ENCODE measurements around the gene DOCK4. TPM values are rescaled to one million over a fixed set of nuclear protein-coding genes. Genes with fewer than 3 reads are reported as not detected.

The DOCK4 gene
- total RNA-seq, 1 donor from 2014 or later: 4.5 TPM

DNA sequence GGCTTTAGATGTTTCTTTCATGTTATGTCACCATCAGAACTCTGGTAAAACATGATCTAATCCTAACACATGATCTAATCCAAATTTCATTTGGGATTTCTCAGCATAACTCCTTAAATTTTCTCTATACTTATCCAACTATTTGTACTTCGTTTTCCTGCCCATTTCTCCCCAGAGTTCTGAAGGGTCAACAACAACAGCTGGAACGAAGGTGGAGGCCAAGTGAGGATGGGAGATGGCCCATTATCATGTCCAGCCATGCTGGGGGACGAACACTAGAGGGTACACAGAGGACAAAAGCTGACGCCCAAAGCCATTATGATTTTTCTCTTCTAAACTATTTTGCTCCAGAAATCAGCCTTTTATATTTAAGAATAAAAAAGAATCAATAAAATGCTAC, 185.4 kb downstream of the DOCK4 start:
- TF ChIP-seq, protein P1, sequence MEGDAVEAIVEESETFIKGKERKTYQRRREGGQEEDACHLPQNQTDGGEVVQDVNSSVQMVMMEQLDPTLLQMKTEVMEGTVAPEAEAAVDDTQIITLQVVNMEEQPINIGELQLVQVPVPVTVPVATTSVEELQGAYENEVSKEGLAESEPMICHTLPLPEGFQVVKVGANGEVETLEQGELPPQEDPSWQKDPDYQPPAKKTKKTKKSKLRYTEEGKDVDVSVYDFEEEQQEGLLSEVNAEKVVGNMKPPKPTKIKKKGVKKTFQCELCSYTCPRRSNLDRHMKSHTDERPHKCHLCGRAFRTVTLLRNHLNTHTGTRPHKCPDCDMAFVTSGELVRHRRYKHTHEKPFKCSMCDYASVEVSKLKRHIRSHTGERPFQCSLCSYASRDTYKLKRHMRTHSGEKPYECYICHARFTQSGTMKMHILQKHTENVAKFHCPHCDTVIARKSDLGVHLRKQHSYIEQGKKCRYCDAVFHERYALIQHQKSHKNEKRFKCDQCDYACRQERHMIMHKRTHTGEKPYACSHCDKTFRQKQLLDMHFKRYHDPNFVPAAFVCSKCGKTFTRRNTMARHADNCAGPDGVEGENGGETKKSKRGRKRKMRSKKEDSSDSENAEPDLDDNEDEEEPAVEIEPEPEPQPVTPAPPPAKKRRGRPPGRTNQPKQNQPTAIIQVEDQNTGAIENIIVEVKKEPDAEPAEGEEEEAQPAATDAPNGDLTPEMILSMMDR (IDR thresholded peaks at IDR 0.05; ENCODE audit: insufficient read depth, low read length, severe bottlenecking): no peak
- Histone ChIP-seq H3K36me3 (ENCODE audit: control insufficient read depth, insufficient read depth, low read length) (no peaks in the 10 kb centered on the region), H3K27me3 (ENCODE audit: control insufficient read depth, insufficient read depth, low read length) (no peaks in the 10 kb centered on the region), H3K4me3 (ENCODE audit: low read depth, low read length) (no peak overlapping the region)
- FAIRE-seq (no peak), DNase-seq (ENCODE audit: low read depth) (no peak)

DNA sequence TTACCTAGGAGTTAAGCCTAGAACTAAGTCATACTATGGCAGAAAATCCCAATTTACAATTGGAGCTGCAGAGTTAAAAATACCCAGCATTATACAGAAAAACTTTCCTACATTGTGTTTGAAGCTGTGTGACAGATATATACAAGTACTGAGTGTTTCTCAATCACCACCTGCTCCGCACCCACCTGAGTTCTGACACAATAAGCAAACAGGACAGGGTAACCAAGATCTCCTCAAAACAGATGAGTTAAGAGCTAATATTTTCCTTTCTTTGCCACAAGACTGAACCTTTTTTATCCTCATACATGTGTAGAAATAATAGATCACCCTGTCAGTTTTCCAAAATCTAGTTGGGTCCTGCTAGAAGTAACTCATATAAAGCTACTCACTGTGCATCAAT, 186.3 kb downstream of the DOCK4 start:
- H3K36me3 ChIP-seq (ENCODE audit: control insufficient read depth, insufficient read depth, low read length): no peaks in the 10 kb centered on the region
- FAIRE-seq (no peak), DNase-seq (ENCODE audit: low read depth) (peak; percentile 31)
- H3K4me3 ChIP-seq (ENCODE audit: low read depth, low read length): no peak overlapping the region
- H3K27me3 ChIP-seq (ENCODE audit: control insufficient read depth, insufficient read depth, low read length): no peaks in the 10 kb centered on the region
- TF ChIP-seq, protein P1 (IDR thresholded peaks at IDR 0.05; ENCODE audit: insufficient read depth, low read length, severe bottlenecking): no peak

DNA sequence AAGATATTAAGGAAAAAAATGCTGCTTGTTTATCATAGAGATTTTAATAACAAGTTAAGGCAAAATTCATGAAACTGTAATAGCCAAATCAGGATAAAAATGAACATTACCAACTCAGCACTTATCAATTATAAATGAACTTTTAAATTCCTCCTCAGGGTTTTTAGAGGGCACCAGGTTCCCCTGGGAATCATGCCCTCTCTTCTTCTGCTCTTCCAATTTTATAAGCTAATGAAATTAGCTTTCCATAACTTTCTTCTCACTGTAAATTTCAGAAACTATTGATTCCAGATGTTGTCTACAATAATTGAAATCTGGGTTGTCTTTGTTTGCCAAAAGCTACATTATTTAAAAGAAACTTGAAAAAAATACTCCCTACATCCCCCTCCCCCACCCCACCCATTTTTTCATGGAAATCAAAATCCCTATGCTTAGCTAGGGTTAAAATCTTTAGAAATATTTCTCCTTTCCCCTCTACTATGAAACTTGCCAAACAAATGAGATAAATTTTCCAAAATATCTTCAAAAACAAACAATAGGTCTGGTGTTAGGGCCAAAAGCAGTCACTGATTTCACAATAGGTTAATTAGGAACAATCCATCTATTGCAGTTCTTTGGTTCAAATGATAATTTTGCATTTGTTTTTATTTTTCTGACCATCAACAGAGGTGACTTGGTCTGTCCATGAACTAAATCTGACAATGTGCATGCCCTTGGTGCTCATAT, 187.7 kb downstream of the DOCK4 start:
- Histone ChIP-seq H3K27me3 (ENCODE audit: control insufficient read depth, insufficient read depth, low read length) (no peaks in the 10 kb centered on the region), H3K4me3 (ENCODE audit: low read depth, low read length) (no peak overlapping the region), H3K36me3 (ENCODE audit: control insufficient read depth, insufficient read depth, low read length) (no peaks in the 10 kb centered on the region)
- DNase-seq (ENCODE audit: low read depth) (no peak), FAIRE-seq (no peak)
- TF ChIP-seq, protein P1 (IDR thresholded peaks at IDR 0.05; ENCODE audit: insufficient read depth, low read length, severe bottlenecking): no peak

DNA sequence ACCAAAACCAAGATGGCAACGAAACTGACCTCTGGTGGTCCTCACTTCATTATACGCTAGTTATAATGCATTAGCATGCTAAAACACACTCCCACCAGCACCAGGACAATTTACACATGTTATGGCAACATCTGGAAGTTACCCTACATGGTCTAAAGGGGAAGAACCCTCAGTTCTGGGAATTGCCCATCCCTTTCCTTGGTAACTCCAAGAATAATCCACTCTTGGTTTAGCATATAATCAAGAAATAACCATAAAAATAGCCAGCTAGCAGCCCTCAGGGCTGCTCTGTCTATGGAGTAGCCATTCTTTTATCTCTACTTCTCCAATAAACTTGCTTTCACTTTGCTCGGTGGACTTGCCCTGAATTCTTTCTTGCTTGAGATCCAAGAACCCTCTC, 191.1 kb downstream of the DOCK4 start:
- Histone ChIP-seq H3K4me3 (ENCODE audit: low read depth, low read length) (no peak overlapping the region), H3K36me3 (ENCODE audit: control insufficient read depth, insufficient read depth, low read length) (no peaks in the 10 kb centered on the region), H3K27me3 (ENCODE audit: control insufficient read depth, insufficient read depth, low read length) (no peaks in the 10 kb centered on the region)
- TF ChIP-seq, protein P1 (IDR thresholded peaks at IDR 0.05; ENCODE audit: insufficient read depth, low read length, severe bottlenecking): no peak
- FAIRE-seq: no peak
- DNase-seq (ENCODE audit: low read depth): no peak

DNA sequence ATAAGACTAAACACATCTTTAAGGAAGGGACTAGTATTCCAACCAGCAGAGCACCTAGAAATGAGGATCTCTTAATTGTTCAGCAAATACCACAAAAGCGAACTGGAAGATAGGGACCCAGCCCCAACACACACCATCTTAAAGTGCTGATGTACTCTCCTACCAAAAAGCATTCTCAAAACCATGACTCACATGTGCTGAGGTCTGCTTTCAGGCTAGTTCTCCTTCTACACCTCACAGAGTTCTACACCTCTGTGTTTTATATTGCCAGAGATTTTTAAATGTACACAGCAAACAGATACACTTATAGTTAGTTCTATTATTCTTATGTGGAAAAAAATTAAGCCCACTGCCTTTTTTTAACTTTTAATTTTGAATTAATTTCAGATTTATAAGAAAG, 191.9 kb downstream of the DOCK4 start:
- peak; percentile 4 for DNase-seq (ENCODE audit: low read depth)
- TF ChIP-seq, protein P1 (IDR thresholded peaks at IDR 0.05; ENCODE audit: insufficient read depth, low read length, severe bottlenecking): no peak
- Histone ChIP-seq H3K27me3 (ENCODE audit: control insufficient read depth, insufficient read depth, low read length) (no peaks in the 10 kb centered on the region), H3K36me3 (ENCODE audit: control insufficient read depth, insufficient read depth, low read length) (no peaks in the 10 kb centered on the region), H3K4me3 (ENCODE audit: low read depth, low read length) (no peak overlapping the region)
- no peak for FAIRE-seq

DNA sequence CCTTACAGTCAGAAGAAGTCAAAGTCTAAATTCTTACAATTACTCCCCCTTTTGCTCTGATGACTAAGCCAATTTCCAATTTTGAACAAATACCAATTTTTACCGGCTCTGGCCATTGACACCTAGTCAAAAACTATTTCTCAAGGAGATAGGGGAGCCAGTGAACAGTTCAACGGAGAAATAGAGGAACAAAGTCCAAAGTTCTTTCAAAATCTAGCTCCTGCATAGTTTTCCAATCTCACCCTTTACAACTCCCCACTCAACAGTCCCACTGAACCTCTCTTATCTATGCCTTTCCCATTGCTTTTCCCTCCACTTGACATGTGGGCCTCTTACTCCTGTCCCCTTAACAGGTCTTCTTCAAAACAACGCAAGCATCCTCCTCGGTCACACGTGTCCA, 192.9 kb downstream of the DOCK4 start:
- Histone ChIP-seq H3K27me3 (ENCODE audit: control insufficient read depth, insufficient read depth, low read length) (no peaks in the 10 kb centered on the region), H3K4me3 (ENCODE audit: low read depth, low read length) (no peak overlapping the region), H3K36me3 (ENCODE audit: control insufficient read depth, insufficient read depth, low read length) (no peaks in the 10 kb centered on the region)
- no peak for FAIRE-seq
- TF ChIP-seq, protein P1 (IDR thresholded peaks at IDR 0.05; ENCODE audit: insufficient read depth, low read length, severe bottlenecking): no peak
- DNase-seq (ENCODE audit: low read depth): no peak
